ENCODE results near the gene STARD9. TPM values are rescaled to one million over a fixed set of nuclear protein-coding genes. Genes with fewer than 3 reads are reported as not detected.

The STARD9 gene
- total and polyA plus RNA-seq, 2 of the 13 experiments (the other 11 are each of a cell fraction or from before 2014, with no cell fraction given), result 5.3 to 7.5 TPM

DNA sequence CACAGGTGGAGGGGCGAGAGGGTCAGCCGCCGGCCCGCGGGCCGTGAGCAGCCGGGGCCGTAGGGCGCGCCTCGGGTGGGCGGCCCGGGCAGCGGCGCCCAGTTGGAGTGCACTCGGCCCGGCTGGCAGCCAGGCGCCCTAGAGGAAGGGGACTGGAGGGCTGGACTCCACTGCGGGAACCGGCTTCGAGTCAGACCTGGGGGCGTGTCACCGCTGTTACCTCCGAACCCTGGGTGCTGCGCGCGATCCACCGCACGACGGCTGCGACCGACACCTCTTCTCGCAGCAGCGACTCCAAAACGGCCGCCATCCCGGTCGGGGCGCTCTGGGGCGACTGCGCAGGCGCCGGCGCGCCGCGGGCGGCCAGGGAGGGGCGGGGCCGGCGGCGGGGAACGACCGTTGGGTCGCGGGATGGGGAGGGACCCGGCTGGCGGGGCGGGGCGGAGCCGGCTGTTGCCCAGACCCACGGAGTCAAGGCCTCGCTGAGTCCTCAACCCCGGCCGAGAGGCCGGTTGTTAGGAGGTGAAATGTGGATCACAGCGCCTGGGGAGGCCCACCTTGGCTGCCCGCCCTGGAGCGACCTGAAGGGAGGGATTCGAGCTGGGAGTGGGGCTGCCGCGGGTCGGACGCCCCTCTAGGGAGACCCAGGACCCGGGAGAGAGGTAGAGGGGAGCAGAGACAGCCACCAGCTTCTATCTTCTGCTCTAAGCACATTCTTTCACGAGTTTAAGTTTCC lies 161.6 kb downstream of the STARD9 start, which contains the start of gene CDAN1 (continued):
- TF ChIP-seq, protein P1, sequence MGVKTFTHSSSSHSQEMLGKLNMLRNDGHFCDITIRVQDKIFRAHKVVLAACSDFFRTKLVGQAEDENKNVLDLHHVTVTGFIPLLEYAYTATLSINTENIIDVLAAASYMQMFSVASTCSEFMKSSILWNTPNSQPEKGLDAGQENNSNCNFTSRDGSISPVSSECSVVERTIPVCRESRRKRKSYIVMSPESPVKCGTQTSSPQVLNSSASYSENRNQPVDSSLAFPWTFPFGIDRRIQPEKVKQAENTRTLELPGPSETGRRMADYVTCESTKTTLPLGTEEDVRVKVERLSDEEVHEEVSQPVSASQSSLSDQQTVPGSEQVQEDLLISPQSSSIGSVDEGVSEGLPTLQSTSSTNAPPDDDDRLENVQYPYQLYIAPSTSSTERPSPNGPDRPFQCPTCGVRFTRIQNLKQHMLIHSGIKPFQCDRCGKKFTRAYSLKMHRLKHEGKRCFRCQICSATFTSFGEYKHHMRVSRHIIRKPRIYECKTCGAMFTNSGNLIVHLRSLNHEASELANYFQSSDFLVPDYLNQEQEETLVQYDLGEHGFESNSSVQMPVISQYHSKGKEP (CRISPR knock-in tag; IDR thresholded peaks at IDR 0.05), result no peak
- TF ChIP-seq TAF1 (CRISPR knock-in tag; IDR thresholded peaks at IDR 0.05), result peak; percentile 88
- TF ChIP-seq ZNF235 (CRISPR knock-in tag; IDR thresholded peaks at IDR 0.05; ENCODE audit: borderline replicate concordance), result no peak
- no peak for TF ChIP-seq BRCA1 (CRISPR knock-in tag; IDR thresholded peaks at IDR 0.05)
- TF ChIP-seq ZNF501 (CRISPR knock-in tag; IDR thresholded peaks at IDR 0.05), result peak; percentile 75; the same call in 1 of the 2 replicates
- TF ChIP-seq, protein P2, sequence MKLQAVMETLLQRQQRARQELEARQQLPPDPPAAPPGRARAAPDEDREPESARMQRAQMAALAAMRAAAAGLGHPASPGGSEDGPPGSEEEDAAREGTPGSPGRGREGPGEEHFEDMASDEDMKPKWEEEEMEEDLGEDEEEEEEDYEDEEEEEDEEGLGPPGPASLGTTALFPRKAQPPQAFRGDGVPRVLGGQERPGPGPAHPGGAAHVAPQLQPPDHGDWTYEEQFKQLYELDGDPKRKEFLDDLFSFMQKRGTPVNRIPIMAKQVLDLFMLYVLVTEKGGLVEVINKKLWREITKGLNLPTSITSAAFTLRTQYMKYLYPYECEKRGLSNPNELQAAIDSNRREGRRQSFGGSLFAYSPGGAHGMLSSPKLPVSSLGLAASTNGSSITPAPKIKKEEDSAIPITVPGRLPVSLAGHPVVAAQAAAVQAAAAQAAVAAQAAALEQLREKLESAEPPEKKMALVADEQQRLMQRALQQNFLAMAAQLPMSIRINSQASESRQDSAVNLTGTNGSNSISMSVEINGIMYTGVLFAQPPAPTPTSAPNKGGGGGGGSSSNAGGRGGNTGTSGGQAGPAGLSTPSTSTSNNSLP (IDR thresholded peaks at IDR 0.05; ENCODE audit: low read depth, low read length), result no peak
- 0 out of 2 replicates have a peak, but pooled peaks have one; percentile 38 for TF ChIP-seq ZBTB7B (CRISPR knock-in tag; IDR thresholded peaks at IDR 0.05)
- TF ChIP-seq HDAC2 (CRISPR knock-in tag; IDR thresholded peaks at IDR 0.05), result 0 out of 2 replicates have a peak, but pooled peaks have one; percentile 13
- peak; percentile 70 for TF ChIP-seq ZNF777 (CRISPR knock-in tag; IDR thresholded peaks at IDR 0.05)
- 0 out of 2 replicates have a peak, but pooled peaks have one; percentile 22 for TF ChIP-seq NFKB2 (CRISPR knock-in tag; IDR thresholded peaks at IDR 0.05; ENCODE audit: borderline replicate concordance)
- TF ChIP-seq SSRP1 (CRISPR knock-in tag; IDR thresholded peaks at IDR 0.05), result no peak
- no peak for TF ChIP-seq ZNF766 (CRISPR knock-in tag; IDR thresholded peaks at IDR 0.05; ENCODE audit: borderline replicate concordance)
- TF ChIP-seq TCF12 (IDR thresholded peaks at IDR 0.05), result no peak
- 0 out of 2 replicates have a peak, but pooled peaks have one; percentile 39 for TF ChIP-seq TCF12 (CRISPR knock-in tag; IDR thresholded peaks at IDR 0.05)
- TF ChIP-seq PHF21A (CRISPR knock-in tag; IDR thresholded peaks at IDR 0.05), result 0 out of 2 replicates have a peak, but pooled peaks have one; percentile 41
- no peak for TF ChIP-seq SIX1 (CRISPR knock-in tag; IDR thresholded peaks at IDR 0.05; ENCODE audit: borderline replicate concordance)
- TF ChIP-seq ZNF282 (IDR thresholded peaks at IDR 0.05; ENCODE audit: partially characterized antibody), result no peak
- TF ChIP-seq, protein P3, sequence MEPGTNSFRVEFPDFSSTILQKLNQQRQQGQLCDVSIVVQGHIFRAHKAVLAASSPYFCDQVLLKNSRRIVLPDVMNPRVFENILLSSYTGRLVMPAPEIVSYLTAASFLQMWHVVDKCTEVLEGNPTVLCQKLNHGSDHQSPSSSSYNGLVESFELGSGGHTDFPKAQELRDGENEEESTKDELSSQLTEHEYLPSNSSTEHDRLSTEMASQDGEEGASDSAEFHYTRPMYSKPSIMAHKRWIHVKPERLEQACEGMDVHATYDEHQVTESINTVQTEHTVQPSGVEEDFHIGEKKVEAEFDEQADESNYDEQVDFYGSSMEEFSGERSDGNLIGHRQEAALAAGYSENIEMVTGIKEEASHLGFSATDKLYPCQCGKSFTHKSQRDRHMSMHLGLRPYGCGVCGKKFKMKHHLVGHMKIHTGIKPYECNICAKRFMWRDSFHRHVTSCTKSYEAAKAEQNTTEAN (CRISPR knock-in tag; conservative IDR thresholded peaks at IDR 0.05), result 0 out of 2 replicates have a peak, but pooled peaks have one; percentile 25
- TF ChIP-seq KDM2A (CRISPR knock-in tag; IDR thresholded peaks at IDR 0.05; ENCODE audit: borderline replicate concordance, low read depth), result peak; percentile 59; the same call in 1 of the 2 replicates
- peak; percentile 16; the same call in 1 of the 2 replicates for TF ChIP-seq ZNF788 (CRISPR knock-in tag; IDR thresholded peaks at IDR 0.05; ENCODE audit: borderline replicate concordance)
- peak; percentile 25; the same call in 1 of the 2 replicates for TF ChIP-seq SAFB2 (CRISPR knock-in tag; IDR thresholded peaks at IDR 0.05; ENCODE audit: borderline replicate concordance, low read depth)
- TF ChIP-seq, protein P4, sequence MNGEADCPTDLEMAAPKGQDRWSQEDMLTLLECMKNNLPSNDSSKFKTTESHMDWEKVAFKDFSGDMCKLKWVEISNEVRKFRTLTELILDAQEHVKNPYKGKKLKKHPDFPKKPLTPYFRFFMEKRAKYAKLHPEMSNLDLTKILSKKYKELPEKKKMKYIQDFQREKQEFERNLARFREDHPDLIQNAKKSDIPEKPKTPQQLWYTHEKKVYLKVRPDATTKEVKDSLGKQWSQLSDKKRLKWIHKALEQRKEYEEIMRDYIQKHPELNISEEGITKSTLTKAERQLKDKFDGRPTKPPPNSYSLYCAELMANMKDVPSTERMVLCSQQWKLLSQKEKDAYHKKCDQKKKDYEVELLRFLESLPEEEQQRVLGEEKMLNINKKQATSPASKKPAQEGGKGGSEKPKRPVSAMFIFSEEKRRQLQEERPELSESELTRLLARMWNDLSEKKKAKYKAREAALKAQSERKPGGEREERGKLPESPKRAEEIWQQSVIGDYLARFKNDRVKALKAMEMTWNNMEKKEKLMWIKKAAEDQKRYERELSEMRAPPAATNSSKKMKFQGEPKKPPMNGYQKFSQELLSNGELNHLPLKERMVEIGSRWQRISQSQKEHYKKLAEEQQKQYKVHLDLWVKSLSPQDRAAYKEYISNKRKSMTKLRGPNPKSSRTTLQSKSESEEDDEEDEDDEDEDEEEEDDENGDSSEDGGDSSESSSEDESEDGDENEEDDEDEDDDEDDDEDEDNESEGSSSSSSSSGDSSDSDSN (CRISPR knock-in tag; IDR thresholded peaks at IDR 0.05), result peak; percentile 94
- no peak for TF ChIP-seq KDM4B (CRISPR knock-in tag; IDR thresholded peaks at IDR 0.05)
- peak; percentile 79 for TF ChIP-seq ZFX (CRISPR knock-in tag; IDR thresholded peaks at IDR 0.05; ENCODE audit: low read depth)
